ENCODE data around the gene SETD9. TPM values are rescaled to one million over a fixed set of nuclear protein-coding genes. Genes with fewer than 3 reads are reported as not detected.
A peak's percentile ranks its signal among the peaks of the same experiment; 100 is the strongest.

SETD9 gene
- total RNA-seq, 1 donor from 2014 or later = 16.3 TPM

DNA sequence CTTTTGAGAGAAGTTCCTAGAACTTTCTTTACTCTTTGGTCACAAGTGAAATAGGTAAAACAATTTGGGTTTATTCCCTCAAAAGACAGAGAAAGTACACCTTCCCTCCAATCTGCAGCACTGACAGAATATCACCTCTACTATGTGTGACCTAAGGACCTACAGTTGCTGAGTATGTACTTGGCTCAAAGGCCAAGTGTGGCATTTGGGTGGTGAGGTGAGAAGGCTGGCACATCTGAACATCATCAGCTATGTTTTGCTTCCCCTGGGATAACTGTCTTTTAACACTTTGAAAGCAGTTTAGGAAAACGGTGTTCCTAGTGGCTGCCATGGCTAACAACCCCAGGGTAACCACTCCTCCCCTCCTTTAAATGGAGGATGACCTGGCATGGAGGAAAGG, 24.9 kb downstream of the SETD9 start:
- TF ChIP-seq, protein P1, sequence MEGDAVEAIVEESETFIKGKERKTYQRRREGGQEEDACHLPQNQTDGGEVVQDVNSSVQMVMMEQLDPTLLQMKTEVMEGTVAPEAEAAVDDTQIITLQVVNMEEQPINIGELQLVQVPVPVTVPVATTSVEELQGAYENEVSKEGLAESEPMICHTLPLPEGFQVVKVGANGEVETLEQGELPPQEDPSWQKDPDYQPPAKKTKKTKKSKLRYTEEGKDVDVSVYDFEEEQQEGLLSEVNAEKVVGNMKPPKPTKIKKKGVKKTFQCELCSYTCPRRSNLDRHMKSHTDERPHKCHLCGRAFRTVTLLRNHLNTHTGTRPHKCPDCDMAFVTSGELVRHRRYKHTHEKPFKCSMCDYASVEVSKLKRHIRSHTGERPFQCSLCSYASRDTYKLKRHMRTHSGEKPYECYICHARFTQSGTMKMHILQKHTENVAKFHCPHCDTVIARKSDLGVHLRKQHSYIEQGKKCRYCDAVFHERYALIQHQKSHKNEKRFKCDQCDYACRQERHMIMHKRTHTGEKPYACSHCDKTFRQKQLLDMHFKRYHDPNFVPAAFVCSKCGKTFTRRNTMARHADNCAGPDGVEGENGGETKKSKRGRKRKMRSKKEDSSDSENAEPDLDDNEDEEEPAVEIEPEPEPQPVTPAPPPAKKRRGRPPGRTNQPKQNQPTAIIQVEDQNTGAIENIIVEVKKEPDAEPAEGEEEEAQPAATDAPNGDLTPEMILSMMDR (IDR thresholded peaks at IDR 0.05; ENCODE audit: borderline replicate concordance) = no peak
- peak overlapping the region; percentile 30 for H3K27ac ChIP-seq (replicated peaks)
- peaks cover 11% of the 10 kb centered on the region for H3K4me1 ChIP-seq
- H3K36me3 ChIP-seq = peaks cover 92% of the 10 kb centered on the region
- H3K4me3 ChIP-seq = no peak overlapping the region
- no peaks in the 10 kb centered on the region for H3K27me3 ChIP-seq (ENCODE audit: low read depth)
- H3K9me3 ChIP-seq (replicated peaks) = no peaks in the 10 kb centered on the region
- intact Hi-C loops (cut with micrococcal nuclease) = no loop called here
- DNase-seq = no peak

DNA sequence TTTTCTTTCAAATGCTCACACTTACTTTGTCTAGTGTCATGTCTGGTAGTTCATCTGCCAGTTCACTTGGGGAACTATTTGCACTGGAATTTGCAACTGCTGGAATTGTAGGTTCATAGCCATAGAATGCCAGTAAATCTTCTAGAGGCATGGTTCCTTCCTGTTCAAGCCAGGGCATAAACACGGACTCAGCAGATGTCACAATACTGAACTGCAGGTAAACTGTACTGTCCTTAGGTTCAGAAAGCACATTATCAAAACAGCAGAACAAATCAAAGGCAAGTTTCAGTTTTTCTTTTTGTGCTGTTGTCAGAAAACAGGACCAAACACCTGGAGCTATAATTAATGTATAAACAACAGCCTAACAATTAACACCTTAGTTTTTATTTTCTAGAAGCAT, 29.5 kb downstream of the SETD9 start:
- Histone ChIP-seq H3K27ac (replicated peaks) (no peak overlapping the region), H3K36me3 (peaks cover 92% of the 10 kb centered on the region), H3K27me3 (ENCODE audit: low read depth) (no peaks in the 10 kb centered on the region), H3K9me3 (replicated peaks) (no peaks in the 10 kb centered on the region), H3K4me1 (peaks cover 11% of the 10 kb centered on the region), H3K4me3 (no peak overlapping the region)
- intact Hi-C loops (cut with micrococcal nuclease) = no loop called here
- no peak for DNase-seq
- TF ChIP-seq, protein P1 (IDR thresholded peaks at IDR 0.05; ENCODE audit: borderline replicate concordance) = no peak

DNA sequence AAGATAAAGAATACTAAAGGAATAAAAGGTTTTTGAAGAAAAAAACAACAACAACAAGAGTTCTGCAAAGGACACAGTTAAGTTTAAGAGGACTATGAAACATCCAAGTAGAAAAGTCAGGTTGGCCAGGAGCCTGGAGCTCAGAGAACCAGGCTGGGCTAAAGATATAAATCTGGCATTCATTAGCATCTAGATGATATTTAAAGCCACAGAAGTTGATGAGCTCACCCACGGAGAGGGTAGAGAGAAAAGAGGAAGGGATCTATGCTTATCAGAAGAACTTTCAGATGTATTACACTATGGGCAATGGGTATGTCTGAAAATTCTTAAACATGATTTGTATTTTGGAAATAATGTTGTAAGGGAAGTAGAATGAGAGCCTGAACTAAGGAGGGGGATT, 32.6 kb downstream of the SETD9 start:
- Histone ChIP-seq H3K27ac (replicated peaks) (no peak overlapping the region), H3K9me3 (replicated peaks) (no peaks in the 10 kb centered on the region), H3K4me3 (no peak overlapping the region), H3K4me1 (no peaks in the 10 kb centered on the region), H3K27me3 (ENCODE audit: low read depth) (no peaks in the 10 kb centered on the region), H3K36me3 (peaks cover 91% of the 10 kb centered on the region)
- TF ChIP-seq, protein P1 (IDR thresholded peaks at IDR 0.05; ENCODE audit: borderline replicate concordance) = no peak
- no peak for DNase-seq
- intact Hi-C loops (cut with micrococcal nuclease) = no loop called here

DNA sequence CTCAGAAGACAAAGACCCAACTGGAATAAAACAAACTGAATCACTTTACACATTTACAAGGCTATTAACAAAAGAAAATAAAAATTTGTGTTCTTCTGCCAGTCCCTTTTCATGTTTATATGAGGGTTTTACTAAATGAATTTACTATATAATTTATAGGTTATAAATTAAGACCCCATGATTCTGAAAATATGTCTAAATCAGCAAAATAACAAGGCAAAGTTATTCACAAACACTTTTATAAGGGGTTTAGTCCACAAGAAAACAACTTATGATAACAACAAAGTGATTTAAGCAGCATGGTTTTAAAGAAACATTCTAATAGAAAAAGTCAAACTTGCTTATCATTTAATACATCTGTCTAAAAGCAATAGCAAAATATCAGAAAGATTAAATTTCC, 37.7 kb downstream of the SETD9 start:
- intact Hi-C loops (cut with micrococcal nuclease) = no loop called here
- Histone ChIP-seq H3K4me3 (no peak overlapping the region), H3K27me3 (ENCODE audit: low read depth) (no peaks in the 10 kb centered on the region), H3K36me3 (peaks cover 42% of the 10 kb centered on the region), H3K9me3 (replicated peaks) (no peaks in the 10 kb centered on the region), H3K27ac (replicated peaks) (no peak overlapping the region), H3K4me1 (peaks cover 24% of the 10 kb centered on the region)
- no peak for DNase-seq
- TF ChIP-seq, protein P1 (IDR thresholded peaks at IDR 0.05; ENCODE audit: borderline replicate concordance) = no peak

DNA sequence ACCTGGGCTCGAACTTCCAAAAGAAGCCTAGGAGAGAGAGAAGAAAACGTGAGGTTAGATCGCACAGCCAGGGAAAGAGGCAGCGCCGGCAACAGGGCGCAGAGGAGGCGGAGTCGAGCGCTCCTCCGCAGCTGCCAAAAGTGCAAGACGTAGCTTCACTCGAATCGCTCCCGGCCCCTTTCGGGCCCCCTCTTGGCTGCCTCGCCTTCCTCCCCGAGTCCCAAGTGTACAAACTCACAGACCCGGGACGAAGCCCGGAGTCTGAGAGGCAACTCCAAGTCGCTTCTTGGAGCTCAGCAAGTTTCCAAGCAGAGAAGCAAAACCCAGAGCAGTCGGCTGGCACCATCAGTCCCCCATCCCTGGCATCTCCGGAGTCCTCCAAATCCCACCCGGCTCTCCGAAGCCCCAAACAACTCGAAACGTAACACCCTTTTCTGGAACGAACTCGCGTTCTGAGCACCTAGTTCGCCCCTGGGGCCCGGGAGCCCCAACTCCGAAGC, 41.3 kb downstream of the SETD9 start:
- no peaks in the 10 kb centered on the region for H3K27me3 ChIP-seq (ENCODE audit: low read depth)
- intact Hi-C loops (cut with micrococcal nuclease) = no loop called here

More for the DNA sequence above, 41.3 kb downstream of the SETD9 start:
- Histone ChIP-seq H3K9me3 (replicated peaks) (no peaks in the 10 kb centered on the region), H3K27ac (replicated peaks) (peak overlapping the region; percentile 90), H3K36me3 (peaks cover 12% of the 10 kb centered on the region), H3K4me1 (peaks cover 34% of the 10 kb centered on the region), H3K4me3 (peak overlapping the region; percentile 79)
- DNase-seq = peak; percentile 71
- TF ChIP-seq, protein P1 (IDR thresholded peaks at IDR 0.05; ENCODE audit: borderline replicate concordance) = no peak

Data from left ventricle myocardium inferior (tissue), 1 donor.